Activated CD4-positive, alpha-beta T cell treated with anti-CD3 and anti-CD28 coated beads, Interleukin-2, amount 10 ng/mL, durations not matched to agents 24 days and 14 days (primary cell): ENCODE measurements around the gene CSRNP3. TPM values are rescaled to one million over a fixed set of nuclear protein-coding genes. Genes with fewer than 3 reads are reported as not detected.
"Not testable (repeated sequence)": the region's sequence is repeated elsewhere in the genome, so short reads cannot be mapped to it uniquely, and the experiment has no call there.

Experiments
- DNase-seq: peaks from one replicate; pipeline ENCODE4 v3.0.0; 2022
- H3K27ac Mint-ChIP-seq: one replicate; pipeline ENCODE4 v1.8.0; 2022; ENCODE audit warnings: mild to moderate bottlenecking, mixed read lengths
- H3K27me3 Mint-ChIP-seq: one replicate; pipeline ENCODE4 v1.8.0; 2022; ENCODE audit warnings: mixed read lengths
- H3K36me3 Mint-ChIP-seq: one replicate; pipeline ENCODE4 v1.8.0; 2022; ENCODE audit warnings: low read depth, mild to moderate bottlenecking, mixed read lengths
- H3K4me1 Mint-ChIP-seq: one replicate; pipeline ENCODE4 v1.8.0; 2021; ENCODE audit warnings: mixed read lengths
- H3K4me3 Mint-ChIP-seq: one replicate; pipeline ENCODE4 v1.8.0; 2022; ENCODE audit warnings: mild to moderate bottlenecking, moderate library complexity, mixed read lengths
- H3K9me3 Mint-ChIP-seq: one replicate; pipeline ENCODE4 v1.8.0; 2021; ENCODE audit warnings: mixed read lengths
- intact Hi-C: fragments of 100-400 bp; cut with micrococcal nuclease; formaldehyde crosslinking; loops from one replicate; pipeline ENCODE4 v1.15.1; 2023
- total RNA-seq: library from RNA; stranded (reverse); gene quantifications from 2 replicates; pipeline ENCODE4 v1.2.3, GENCODE V29; 2022

Gene CSRNP3
- total RNA-seq, 1 donor from 2014 or later, result not detected

DNA sequence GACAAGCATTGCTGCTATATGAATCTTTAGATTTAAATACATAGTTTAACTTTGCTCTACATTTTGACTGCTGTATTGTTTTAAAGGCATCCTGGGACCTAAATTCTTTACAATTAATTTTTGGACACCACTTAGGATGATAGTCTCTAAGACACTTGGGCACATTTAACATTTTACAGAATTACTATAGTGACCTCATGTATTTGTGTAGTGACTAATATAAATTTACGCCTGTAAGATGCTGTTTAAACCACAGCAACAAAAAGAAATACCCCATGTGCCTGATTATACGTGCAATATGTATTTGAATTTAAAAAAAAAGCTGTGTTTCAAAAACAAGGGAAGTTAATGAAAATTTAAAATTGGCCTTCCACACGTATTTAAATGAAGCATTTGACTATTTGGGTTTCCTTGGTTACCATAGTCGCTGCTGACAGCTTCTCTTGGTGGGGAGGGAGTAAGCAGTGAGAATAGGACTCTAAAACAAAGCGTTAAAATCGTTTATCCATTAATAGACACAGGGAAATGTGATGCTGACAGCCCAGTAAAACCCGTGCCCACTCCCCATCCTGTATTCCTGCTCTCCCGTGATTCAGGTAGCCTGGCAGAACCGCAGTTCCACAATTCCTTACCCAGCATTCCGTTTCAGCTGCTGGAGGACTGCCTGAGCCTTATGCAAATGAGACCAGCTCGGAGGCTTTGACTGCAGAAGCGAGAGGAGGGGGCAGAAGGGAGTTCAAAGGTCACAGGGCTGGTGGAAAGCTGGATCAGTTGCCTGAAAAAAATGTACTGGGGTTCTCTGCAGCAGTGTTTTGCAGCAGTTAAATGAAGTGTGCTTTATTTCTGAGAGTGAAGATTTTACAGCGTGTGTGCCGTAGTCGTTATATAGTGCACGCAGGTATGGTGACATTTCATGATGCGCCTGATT is 104.3 kb downstream of the CSRNP3 start:
- no peaks in the 10 kb centered on the region for H3K9me3 Mint-ChIP-seq
- H3K27me3 Mint-ChIP-seq, result peaks cover 4% of the 10 kb centered on the region
- H3K4me1 Mint-ChIP-seq, result no peaks in the 10 kb centered on the region
- no peaks in the 10 kb centered on the region for H3K36me3 Mint-ChIP-seq
- H3K4me3 Mint-ChIP-seq, result no peak overlapping the region
- intact Hi-C loops, result no loop called here
- DNase-seq, result no peak
- no peak overlapping the region for H3K27ac Mint-ChIP-seq

DNA sequence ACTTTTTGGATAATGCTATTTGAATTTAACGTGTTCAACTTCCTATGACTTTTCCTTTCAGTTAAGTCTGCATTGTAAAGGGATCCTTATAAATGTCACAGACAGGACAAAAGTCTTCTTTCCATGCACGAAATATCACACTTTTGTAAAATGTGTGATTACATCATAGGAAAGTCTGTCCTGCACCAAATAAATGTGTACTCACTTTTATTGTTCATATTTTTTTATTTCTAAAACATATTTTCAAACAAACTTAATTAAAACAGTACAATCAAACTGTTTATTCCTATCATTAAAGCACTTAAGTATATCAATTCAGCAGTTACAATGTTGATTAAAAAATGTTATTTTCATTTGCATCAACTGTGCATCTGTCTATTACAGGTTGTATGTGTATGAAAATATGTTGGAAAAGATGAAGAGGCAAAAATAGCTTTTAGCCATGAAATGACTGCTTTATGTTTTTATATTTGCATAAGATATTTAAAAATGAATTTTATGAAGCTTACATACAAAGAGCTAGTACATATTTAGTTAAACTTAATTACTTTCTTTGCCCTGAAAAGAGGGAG is 105.6 kb downstream of the CSRNP3 start:
- no peaks in the 10 kb centered on the region for H3K36me3 Mint-ChIP-seq
- no peak overlapping the region for H3K4me3 Mint-ChIP-seq
- no peaks in the 10 kb centered on the region for H3K9me3 Mint-ChIP-seq
- H3K27ac Mint-ChIP-seq, result no peak overlapping the region
- no peak for DNase-seq
- H3K27me3 Mint-ChIP-seq, result peaks cover 3% of the 10 kb centered on the region
- intact Hi-C loops, result no loop called here
- no peaks in the 10 kb centered on the region for H3K4me1 Mint-ChIP-seq

DNA sequence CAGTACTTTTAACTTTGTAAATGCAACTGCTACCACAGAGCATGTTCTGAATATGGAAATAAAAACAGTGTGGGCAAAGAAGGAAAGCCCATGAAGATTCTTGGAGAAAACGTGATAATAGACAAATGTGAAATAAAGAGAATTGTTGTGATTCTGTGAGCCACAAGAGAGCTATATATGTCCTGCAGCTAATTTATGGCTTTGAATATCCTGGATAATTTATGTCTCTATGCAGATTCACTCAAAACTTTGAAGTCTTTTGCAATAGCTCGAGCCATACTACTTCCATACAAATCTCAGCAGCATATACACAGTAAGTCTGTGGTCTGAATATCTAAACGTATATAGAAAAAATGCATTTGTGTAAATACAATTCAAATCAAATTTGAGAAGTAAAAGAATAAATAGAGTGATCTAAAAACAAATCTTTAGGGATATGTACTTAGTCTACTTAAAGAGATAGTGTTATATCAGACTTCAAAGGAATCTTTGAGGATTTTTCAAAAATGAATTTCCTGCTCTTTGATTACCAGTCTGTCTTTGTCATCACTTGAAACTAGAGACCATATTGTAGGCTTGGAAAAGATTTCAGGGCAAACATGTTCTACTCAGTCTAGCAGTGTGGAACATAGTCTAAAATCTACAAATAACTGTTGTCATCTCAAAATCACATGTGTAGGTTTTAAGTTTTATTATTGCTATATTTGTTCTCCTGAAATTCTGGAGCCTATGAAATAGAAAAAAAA is 107.1 kb downstream of the CSRNP3 start:
- no peaks in the 10 kb centered on the region for H3K4me1 Mint-ChIP-seq
- intact Hi-C loops, result no loop called here
- DNase-seq, result no peak
- H3K27me3 Mint-ChIP-seq, result peaks cover 3% of the 10 kb centered on the region
- no peak overlapping the region for H3K27ac Mint-ChIP-seq
- no peaks in the 10 kb centered on the region for H3K36me3 Mint-ChIP-seq
- no peak overlapping the region for H3K4me3 Mint-ChIP-seq
- H3K9me3 Mint-ChIP-seq, result no peaks in the 10 kb centered on the region

DNA sequence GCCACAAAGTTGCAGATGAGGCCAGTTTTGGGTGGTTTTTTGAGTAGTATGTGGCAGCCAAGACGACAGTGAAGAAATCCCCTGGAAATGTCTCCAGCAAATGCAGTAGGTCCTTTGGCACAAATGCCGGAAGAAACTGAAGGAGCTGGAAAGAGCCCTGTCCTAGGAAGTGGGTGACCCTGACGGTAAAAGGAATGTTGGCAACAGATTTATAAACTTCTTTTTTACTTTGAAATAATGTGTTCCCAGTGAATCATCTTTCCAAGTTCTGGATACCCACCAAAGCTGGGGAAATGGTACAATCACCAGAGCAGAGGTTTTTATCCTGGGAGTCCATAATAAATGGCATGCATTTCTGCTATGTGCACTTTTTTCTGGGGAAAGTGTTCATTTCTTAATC is 112.9 kb downstream of the CSRNP3 start:
- H3K4me3 Mint-ChIP-seq, result no peak overlapping the region
- no peaks in the 10 kb centered on the region for H3K4me1 Mint-ChIP-seq
- H3K36me3 Mint-ChIP-seq, result no peaks in the 10 kb centered on the region
- no peak overlapping the region for H3K27ac Mint-ChIP-seq
- intact Hi-C loops, result no loop called here
- DNase-seq, result no peak
- H3K9me3 Mint-ChIP-seq, result no peaks in the 10 kb centered on the region
- H3K27me3 Mint-ChIP-seq, result no peaks in the 10 kb centered on the region

DNA sequence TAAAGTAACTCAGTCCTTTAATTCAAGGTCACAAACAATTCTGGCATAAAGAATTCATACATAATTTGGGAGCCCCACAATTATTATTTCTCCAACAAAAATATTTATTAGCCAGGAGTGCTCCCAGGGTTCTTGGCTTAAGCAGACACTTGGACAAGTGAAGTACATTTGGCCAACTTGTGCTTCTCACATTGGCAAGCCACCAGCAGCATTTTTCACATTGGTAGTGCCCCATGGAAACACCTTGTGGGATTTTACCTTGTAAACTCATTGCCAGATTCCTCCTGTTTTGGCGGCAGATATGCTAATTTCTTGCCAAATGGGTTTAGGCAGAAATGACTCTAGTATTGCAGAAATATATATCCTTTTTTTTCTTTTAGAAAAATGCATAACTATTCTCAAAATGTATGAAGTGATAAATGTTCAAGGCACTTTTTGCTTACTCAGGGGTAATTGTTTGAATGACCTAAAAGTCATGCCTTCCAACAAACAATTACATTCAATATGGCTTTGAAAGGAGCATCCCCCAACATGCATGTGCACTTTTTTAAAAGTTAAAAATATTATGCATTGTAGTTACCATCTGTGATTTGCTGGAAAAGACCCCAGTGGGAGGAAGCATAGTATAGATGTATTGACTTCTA is 113.5 kb downstream of the CSRNP3 start:
- H3K4me3 Mint-ChIP-seq, result no peak overlapping the region
- no peak overlapping the region for H3K27ac Mint-ChIP-seq
- no peak for DNase-seq
- H3K9me3 Mint-ChIP-seq, result no peaks in the 10 kb centered on the region
- no peaks in the 10 kb centered on the region for H3K27me3 Mint-ChIP-seq
- intact Hi-C loops, result no loop called here
- no peaks in the 10 kb centered on the region for H3K36me3 Mint-ChIP-seq
- H3K4me1 Mint-ChIP-seq, result no peaks in the 10 kb centered on the region

DNA sequence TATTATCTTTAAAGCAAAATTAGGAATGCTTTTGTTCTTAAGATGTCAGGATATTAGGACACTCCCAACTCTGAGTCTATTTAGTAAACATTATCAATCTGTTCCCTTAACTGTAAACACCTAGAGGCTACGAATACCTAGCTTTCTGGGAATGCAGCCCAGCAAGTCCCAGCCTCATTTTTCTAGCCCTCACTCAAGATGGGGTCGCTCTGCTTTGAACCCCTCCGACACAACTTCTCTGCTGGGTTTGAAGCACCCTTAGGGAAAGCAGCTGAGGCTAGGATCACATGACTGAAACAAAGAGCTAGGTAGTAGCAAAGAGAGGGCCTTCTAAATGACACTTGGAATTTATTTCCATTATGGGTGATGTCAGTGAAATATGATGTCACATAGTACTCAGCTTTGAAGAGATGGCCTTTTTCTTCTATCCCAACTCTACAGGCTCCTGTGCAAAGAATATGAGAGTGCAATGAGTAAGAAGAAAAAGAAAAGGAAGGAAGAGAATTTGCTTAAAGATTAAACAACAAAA is 114.7 kb downstream of the CSRNP3 start:
- H3K27ac Mint-ChIP-seq, result no peak overlapping the region
- H3K4me3 Mint-ChIP-seq, result no peak overlapping the region
- no peaks in the 10 kb centered on the region for H3K36me3 Mint-ChIP-seq
- no peak for DNase-seq
- no peaks in the 10 kb centered on the region for H3K4me1 Mint-ChIP-seq
- intact Hi-C loops, result no loop called here
- H3K27me3 Mint-ChIP-seq, result no peaks in the 10 kb centered on the region
- no peaks in the 10 kb centered on the region for H3K9me3 Mint-ChIP-seq

DNA sequence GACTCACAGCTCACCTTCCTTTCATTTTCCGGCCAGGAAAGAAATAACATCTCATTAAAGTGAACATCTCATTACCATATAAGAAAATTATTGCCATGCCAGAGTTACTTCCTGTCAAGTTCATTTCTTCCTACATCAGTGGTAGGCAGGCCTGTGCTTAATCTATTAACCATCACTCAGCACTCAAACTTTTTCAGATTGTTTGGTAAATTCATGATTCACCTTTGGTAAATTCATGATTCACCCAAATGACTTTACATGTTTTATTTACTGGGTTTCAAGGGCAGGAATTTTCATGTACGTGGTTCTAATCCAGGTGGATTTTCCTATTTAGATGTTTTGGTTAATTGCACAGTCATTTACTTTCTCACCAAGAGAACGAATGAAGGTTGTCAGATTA is 116.5 kb downstream of the CSRNP3 start:
- DNase-seq, result no peak
- no peaks in the 10 kb centered on the region for H3K36me3 Mint-ChIP-seq
- intact Hi-C loops, result no loop called here
- H3K4me3 Mint-ChIP-seq, result no peak overlapping the region
- H3K27me3 Mint-ChIP-seq, result no peaks in the 10 kb centered on the region
- H3K4me1 Mint-ChIP-seq, result no peaks in the 10 kb centered on the region
- no peak overlapping the region for H3K27ac Mint-ChIP-seq
- H3K9me3 Mint-ChIP-seq, result peaks cover 2% of the 10 kb centered on the region

DNA sequence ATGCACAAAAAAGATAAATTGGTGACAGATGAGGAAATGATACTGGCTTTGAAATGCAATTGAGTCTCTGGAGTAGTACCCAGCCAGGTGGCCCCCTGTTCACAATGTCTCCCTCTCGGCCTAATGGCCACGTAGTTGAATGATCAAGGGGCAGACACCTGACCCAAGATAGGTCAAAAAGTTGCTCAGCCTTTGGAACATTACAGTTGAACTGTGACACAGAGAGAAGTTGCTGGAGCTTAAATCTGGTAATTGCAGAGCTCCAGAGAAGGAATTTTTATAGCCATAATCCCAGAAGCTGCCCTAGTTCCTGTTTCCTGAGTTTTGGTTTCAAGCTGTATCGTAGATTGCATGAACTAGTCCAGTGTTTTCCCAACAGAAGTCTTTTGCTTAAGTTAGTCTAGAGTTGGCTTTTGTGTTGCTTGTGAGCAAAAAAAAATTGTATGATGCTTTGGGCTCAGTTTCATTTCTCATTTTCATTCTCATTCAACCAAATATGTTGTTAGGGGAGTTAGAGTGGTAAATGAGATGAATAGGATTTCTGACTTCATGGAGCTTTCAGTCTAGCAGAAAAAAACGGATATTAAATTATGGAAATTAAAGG is 117.9 kb downstream of the CSRNP3 start:
- no peak overlapping the region for H3K4me3 Mint-ChIP-seq
- no peak overlapping the region for H3K27ac Mint-ChIP-seq
- no peaks in the 10 kb centered on the region for H3K4me1 Mint-ChIP-seq
- peaks cover 3% of the 10 kb centered on the region for H3K9me3 Mint-ChIP-seq
- H3K27me3 Mint-ChIP-seq, result no peaks in the 10 kb centered on the region
- intact Hi-C loops, result no loop called here
- H3K36me3 Mint-ChIP-seq, result no peaks in the 10 kb centered on the region
- DNase-seq, result no peak

DNA sequence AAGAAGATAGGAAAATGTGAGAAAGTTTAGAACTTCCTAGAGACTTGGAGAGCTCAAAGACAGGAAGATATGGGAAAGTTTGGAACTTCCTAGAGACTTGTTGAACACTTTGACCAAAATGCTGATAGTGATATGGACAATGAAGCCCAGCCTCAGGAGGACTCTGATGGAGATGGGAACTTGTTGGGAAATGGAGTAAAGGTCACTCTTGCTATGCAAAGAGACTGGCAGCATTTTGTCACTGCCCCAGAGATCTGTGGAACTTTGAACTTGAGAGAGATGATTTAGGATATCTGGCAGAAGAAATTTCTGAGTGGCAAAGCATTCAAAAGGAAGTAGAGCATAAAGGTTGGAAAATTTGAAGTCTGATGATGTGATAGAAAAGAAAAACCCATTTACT is 121.5 kb downstream of the CSRNP3 start:
- H3K4me1 Mint-ChIP-seq, intact Hi-C loops, H3K27me3 Mint-ChIP-seq, H3K9me3 Mint-ChIP-seq, H3K4me3 Mint-ChIP-seq, H3K27ac Mint-ChIP-seq, H3K36me3 Mint-ChIP-seq, DNase-seq: not testable (repeated sequence)

DNA sequence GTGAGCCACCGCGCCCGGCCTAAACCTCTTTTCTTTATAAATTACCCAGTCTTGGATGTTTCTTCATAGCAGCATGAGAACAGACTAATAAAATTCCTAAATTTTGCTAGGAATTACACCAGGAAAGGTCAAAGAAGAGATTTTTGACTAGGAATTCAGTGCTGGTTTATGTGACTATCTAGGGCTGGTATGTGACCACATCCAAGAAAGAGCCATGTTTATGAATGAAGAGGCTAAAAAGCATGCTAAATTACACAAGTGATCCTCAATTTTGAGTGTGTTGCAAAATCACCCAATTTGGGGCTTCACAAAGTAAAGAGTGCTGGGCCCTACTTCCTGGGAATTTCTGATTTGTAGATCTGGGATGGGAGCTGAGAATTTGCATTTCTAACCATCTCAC is 123.6 kb downstream of the CSRNP3 start:
- H3K27ac Mint-ChIP-seq, result no peak overlapping the region
- no peaks in the 10 kb centered on the region for H3K36me3 Mint-ChIP-seq
- intact Hi-C loops, result no loop called here
- DNase-seq, result no peak
- no peak overlapping the region for H3K4me3 Mint-ChIP-seq
- H3K9me3 Mint-ChIP-seq, result peaks cover 3% of the 10 kb centered on the region
- no peaks in the 10 kb centered on the region for H3K4me1 Mint-ChIP-seq
- H3K27me3 Mint-ChIP-seq, result no peaks in the 10 kb centered on the region

DNA sequence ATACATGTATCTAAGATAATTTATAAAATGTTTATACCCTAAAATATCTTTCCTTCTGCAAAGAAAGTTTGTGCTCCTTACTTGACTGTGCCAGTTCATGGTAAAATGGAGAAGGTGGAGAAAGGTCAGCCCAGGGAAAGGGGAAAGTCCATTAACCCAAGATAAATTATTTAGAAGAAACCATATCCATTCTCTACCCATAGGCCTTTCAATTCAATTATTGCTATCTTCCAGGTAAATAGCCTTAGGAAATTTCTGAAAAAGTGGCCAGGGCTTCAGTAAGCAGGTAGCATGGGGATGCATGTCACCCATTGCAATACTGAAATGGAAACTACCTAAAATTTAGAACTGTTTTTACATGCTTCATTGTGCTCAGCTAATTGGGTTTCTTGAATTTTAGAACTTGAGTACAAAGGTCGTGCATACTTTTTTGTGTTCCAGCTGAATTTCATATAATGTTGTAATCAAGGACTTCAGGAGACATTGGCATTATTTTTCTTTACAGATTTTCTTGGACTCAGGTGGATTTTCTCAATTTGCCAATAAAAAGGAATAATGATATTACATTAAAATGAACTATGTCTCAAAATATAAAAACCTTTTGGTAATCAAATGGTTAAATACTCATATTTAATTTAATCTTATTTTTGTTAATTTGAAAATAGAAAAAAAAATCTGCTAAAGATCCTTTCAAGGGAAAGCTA is 124.9 kb downstream of the CSRNP3 start:
- Mint-ChIP-seq H3K4me3 (no peak overlapping the region), H3K9me3 (peaks cover 3% of the 10 kb centered on the region), H3K27ac (no peak overlapping the region), H3K36me3 (no peaks in the 10 kb centered on the region), H3K4me1 (no peaks in the 10 kb centered on the region), H3K27me3 (no peaks in the 10 kb centered on the region)
- intact Hi-C loops, result no loop called here
- DNase-seq, result no peak

DNA sequence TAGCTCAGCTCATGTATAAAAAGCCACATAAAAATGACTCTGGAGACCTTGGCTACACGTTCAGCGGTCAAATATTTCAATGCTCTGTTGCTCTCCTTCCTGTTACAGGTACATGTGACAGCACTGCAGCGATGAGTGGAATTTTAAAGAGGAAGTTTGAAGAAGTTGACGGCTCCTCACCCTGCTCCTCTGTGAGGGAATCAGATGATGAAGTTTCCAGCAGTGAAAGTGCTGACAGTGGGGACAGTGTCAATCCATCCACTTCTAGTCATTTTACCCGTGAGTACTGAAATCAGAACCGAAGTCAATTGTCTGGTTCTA is 125.4 kb downstream of the CSRNP3 start:
- Mint-ChIP-seq H3K36me3 (no peaks in the 10 kb centered on the region), H3K9me3 (peaks cover 3% of the 10 kb centered on the region)

DNA sequence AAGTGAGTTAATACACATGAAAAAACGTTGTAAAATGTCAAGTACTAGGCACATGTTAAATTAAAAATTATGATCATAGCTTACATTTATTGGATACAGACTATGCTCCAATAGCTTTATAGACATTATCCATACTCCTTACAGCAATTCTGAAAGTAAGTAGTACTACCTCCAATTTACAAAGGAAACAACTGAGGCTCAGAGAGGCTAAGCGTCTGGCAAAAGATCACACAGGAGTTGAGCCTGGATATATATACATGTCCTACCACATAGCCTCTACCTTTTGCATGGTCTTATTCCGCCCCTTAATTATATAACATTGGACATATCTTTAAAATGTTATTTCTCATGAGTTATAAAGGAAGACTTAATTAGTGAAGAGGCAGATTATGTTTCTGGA is 127.3 kb downstream of the CSRNP3 start:
- no peaks in the 10 kb centered on the region for H3K27me3 Mint-ChIP-seq
- no peak overlapping the region for H3K4me3 Mint-ChIP-seq
- H3K27ac Mint-ChIP-seq, result no peak overlapping the region
- intact Hi-C loops, result no loop called here
- H3K9me3 Mint-ChIP-seq, result no peaks in the 10 kb centered on the region
- DNase-seq, result no peak
- no peaks in the 10 kb centered on the region for H3K36me3 Mint-ChIP-seq
- no peaks in the 10 kb centered on the region for H3K4me1 Mint-ChIP-seq

More for the DNA sequence above, 125.4 kb downstream of the CSRNP3 start:
- intact Hi-C loops, result no loop called here
- H3K4me3 Mint-ChIP-seq, result no peak overlapping the region
- no peak overlapping the region for H3K27ac Mint-ChIP-seq
- DNase-seq, result no peak
- H3K27me3 Mint-ChIP-seq, result no peaks in the 10 kb centered on the region
- H3K4me1 Mint-ChIP-seq, result no peaks in the 10 kb centered on the region
